Muscle layer of colon (tissue), 2 donors: ENCODE measurements around the gene SLC43A1.
A peak's percentile ranks its signal among the peaks of the same experiment; 100 is the strongest.

Experiments used
- H3K27ac ChIP-seq: one replicate; pipeline ENCODE4 v1.7.0; 2013; ENCODE audit warnings: low read depth, mild to moderate bottlenecking, low read length, moderate library complexity
- H3K27me3 ChIP-seq, 2 donors: one replicate each; pipeline ENCODE4 v1.7.0; 2013; ENCODE audit warnings: low read length in 2 of 2, mild to moderate bottlenecking in 2 of 2; ENCODE audit not compliant: insufficient read depth in 2 of 2, control insufficient read depth in 1 of 2
- H3K36me3 ChIP-seq: one replicate; pipeline ENCODE4 v1.7.0; 2013; ENCODE audit warnings: mild to moderate bottlenecking, low read length; ENCODE audit not compliant: insufficient read depth
- H3K4me1 ChIP-seq: one replicate; pipeline ENCODE4 v1.7.0; 2013; ENCODE audit warnings: mild to moderate bottlenecking, low read length; ENCODE audit not compliant: insufficient read depth
- H3K4me3 ChIP-seq, 2 donors: one replicate each; pipeline ENCODE4 v1.7.0; 2013; ENCODE audit warnings: low read length in 2 of 2, low read depth in 1 of 2, mild to moderate bottlenecking in 1 of 2, moderate library complexity in 1 of 2
- H3K9ac ChIP-seq: one replicate; pipeline ENCODE4 v1.7.0; 2013; ENCODE audit warnings: low read length
- H3K9me3 ChIP-seq: one replicate; pipeline ENCODE4 v1.7.0; 2013; ENCODE audit warnings: mild to moderate bottlenecking, low read length
- donor health status: abdominal sarcoma.
- donor health status: Adenocarcinoma of cecum.

Gene SLC43A1

GRCh38 chr11:57506522-57506921 is 9.0 kb downstream of the SLC43A1 start:
- Histone ChIP-seq H3K27me3 (no peaks in the 10 kb centered on the region), H3K4me3 (no peak overlapping the region), H3K4me1 (no peaks in the 10 kb centered on the region), H3K9ac (no peak overlapping the region), H3K9me3 (no peaks in the 10 kb centered on the region), H3K27ac (no peak overlapping the region), H3K36me3 (peaks cover 4% of the 10 kb centered on the region)

- Histone ChIP-seq H3K36me3 (peaks cover 4% of the 10 kb centered on the region), H3K9ac (no peak overlapping the region), H3K27ac (no peak overlapping the region), H3K27me3 (no peaks in the 10 kb centered on the region), H3K9me3 (no peaks in the 10 kb centered on the region), H3K4me3 (no peak overlapping the region), H3K4me1 (peaks cover 8% of the 10 kb centered on the region)
Measured at GRCh38 chr11:57504511-57504910, 11.0 kb downstream of the SLC43A1 start.

GRCh38 chr11:57502870-57503269 is 12.6 kb downstream of the SLC43A1 start:
- no peak overlapping the region for H3K9ac ChIP-seq
- no peak overlapping the region for H3K27ac ChIP-seq
- H3K4me1 ChIP-seq = peaks cover 15% of the 10 kb centered on the region
- no peaks in the 10 kb centered on the region for H3K27me3 ChIP-seq
- no peak overlapping the region for H3K4me3 ChIP-seq
- H3K36me3 ChIP-seq = peaks cover 4% of the 10 kb centered on the region
- no peaks in the 10 kb centered on the region for H3K9me3 ChIP-seq

GRCh38 chr11:57502376-57502775 is 13.1 kb downstream of the SLC43A1 start:
- no peaks in the 10 kb centered on the region for H3K27me3 ChIP-seq
- no peak overlapping the region for H3K9ac ChIP-seq
- H3K9me3 ChIP-seq = no peaks in the 10 kb centered on the region
- H3K36me3 ChIP-seq = peaks cover 8% of the 10 kb centered on the region
- no peak overlapping the region for H3K27ac ChIP-seq
- H3K4me1 ChIP-seq = peaks cover 15% of the 10 kb centered on the region
- H3K4me3 ChIP-seq = no peak overlapping the region

- Histone ChIP-seq H3K9me3 (no peaks in the 10 kb centered on the region), H3K36me3 (peaks cover 12% of the 10 kb centered on the region), H3K9ac (no peak overlapping the region), H3K4me3 (no peak overlapping the region), H3K4me1 (peaks cover 15% of the 10 kb centered on the region), H3K27me3 (no peaks in the 10 kb centered on the region), H3K27ac (no peak overlapping the region)
Measured at GRCh38 chr11:57501953-57502352, 13.5 kb downstream of the SLC43A1 start.

- Histone ChIP-seq H3K4me1 (peaks cover 15% of the 10 kb centered on the region), H3K27ac (no peak overlapping the region), H3K9me3 (no peaks in the 10 kb centered on the region), H3K4me3 (no peak overlapping the region), H3K9ac (no peak overlapping the region), H3K36me3 (peaks cover 17% of the 10 kb centered on the region), H3K27me3 (no peaks in the 10 kb centered on the region)
Measured at GRCh38 chr11:57500926-57501325, 14.6 kb downstream of the SLC43A1 start.

GRCh38 chr11:57500515-57500914 is 15.0 kb downstream of the SLC43A1 start:
- Histone ChIP-seq H3K9me3 (no peaks in the 10 kb centered on the region), H3K9ac (no peak overlapping the region), H3K27ac (no peak overlapping the region), H3K4me3 (no peak overlapping the region), H3K36me3 (peaks cover 17% of the 10 kb centered on the region), H3K27me3 (no peaks in the 10 kb centered on the region), H3K4me1 (peaks cover 15% of the 10 kb centered on the region)

- Histone ChIP-seq H3K9ac (no peak overlapping the region), H3K4me3 (peak overlapping the region; percentile 21 to 56)
Measured at GRCh38 chr11:57499983-57500461, 15.5 kb downstream of the SLC43A1 start.

GRCh38 chr11:57499413-57499982 is 16.0 kb downstream of the SLC43A1 start:
- H3K27me3 ChIP-seq = no peaks in the 10 kb centered on the region
- H3K4me1 ChIP-seq = peaks cover 15% of the 10 kb centered on the region
- peaks cover 14% of the 10 kb centered on the region for H3K36me3 ChIP-seq
- no peaks in the 10 kb centered on the region for H3K9me3 ChIP-seq
- H3K27ac ChIP-seq = peak overlapping the region; percentile 47
- H3K9ac ChIP-seq = no peak overlapping the region
- peak overlapping the region; percentile 36 to 56 for H3K4me3 ChIP-seq

More at GRCh38 chr11:57499983-57500461, 15.5 kb downstream of the SLC43A1 start:
- Histone ChIP-seq H3K4me1 (peaks cover 15% of the 10 kb centered on the region), H3K27ac (peak overlapping the region; percentile 47), H3K9me3 (no peaks in the 10 kb centered on the region), H3K36me3 (peaks cover 17% of the 10 kb centered on the region), H3K27me3 (no peaks in the 10 kb centered on the region)

- Histone ChIP-seq H3K27me3 (no peaks in the 10 kb centered on the region), H3K4me3 (no peak overlapping the region), H3K9ac (no peak overlapping the region), H3K36me3 (peaks cover 22% of the 10 kb centered on the region), H3K9me3 (no peaks in the 10 kb centered on the region), H3K27ac (no peak overlapping the region), H3K4me1 (peaks cover 15% of the 10 kb centered on the region)
Measured at GRCh38 chr11:57498540-57498939, 17.0 kb downstream of the SLC43A1 start.

- Histone ChIP-seq H3K27me3 (no peaks in the 10 kb centered on the region), H3K9me3 (no peaks in the 10 kb centered on the region), H3K4me1 (peaks cover 15% of the 10 kb centered on the region), H3K27ac (no peak overlapping the region), H3K4me3 (no peak overlapping the region), H3K36me3 (peaks cover 29% of the 10 kb centered on the region), H3K9ac (no peak overlapping the region)
Measured at GRCh38 chr11:57497303-57498247, 17.9 kb downstream of the SLC43A1 start.
